HCT116 (cell line): ENCODE data around the gene LTB. TPM values are rescaled to one million over a fixed set of nuclear protein-coding genes. Genes with fewer than 3 reads are reported as not detected.

Experiments
- ATAC-seq: fragments of 200-7000 bp; cut with Tn5 transposase; 2 replicates; pipeline ENCODE4 v1.9.1; 2020; ENCODE audit warnings: mild to moderate bottlenecking, moderate library complexity
- BruUV-seq: library from RNA; stranded (reverse); fragments of 400-500 nt; replicated peaks from 2 replicates; lab custom pipeline; 2021; lab: Mats Ljungman, UMichigan
- CTCF ChIA-PET: fragments of 300-600 bp; sonication (Branson Sonifier 250); formaldehyde crosslinking; loops from one replicate; lab custom pipeline; 2021; ENCODE audit warnings: antibody characterized with exemption; lab: Charles Lee
- POLR2A ChIA-PET: fragments of 300-600, 350-600 bp; sonication (Branson Sonifier 250); formaldehyde crosslinking; loops from one replicate; lab custom pipeline; 2021; ENCODE audit warnings: antibody characterized with exemption; lab: Charles Lee
- RAD21 ChIA-PET, 2 experiments: fragments of 300-600 bp; sonication (Branson Sonifier 250); formaldehyde crosslinking; loops; one replicate each; lab custom pipeline; 2023; ENCODE audit warnings: low total read pairs in 2 of 2; ENCODE audit not compliant: uncharacterized antibody in 2 of 2, unreplicated experiment in 2 of 2, low non-redundant PET in 1 of 2; lab: Charles Lee
- DNase-seq: peaks from one replicate; pipeline ENCODE4 v3.0.0-alpha.2; 2010; ENCODE audit warnings: low read depth, low spot score
- H2AFZ ChIP-seq: fragments of 200-600 bp; shearing (Covaris generic), sonication (generic); 2 replicates; pipeline ENCODE4 v1.6.1; 2017; ENCODE audit warnings: low read depth, mixed run types, mixed read lengths, antibody characterized with exemption, low read length; ENCODE audit not compliant: poor library complexity, severe bottlenecking
- H3K27ac ChIP-seq: 2 replicates; pipeline ENCODE4 v1.5.1; 2012; ENCODE audit warnings: low read depth, low read length
- H3K27me3 ChIP-seq: fragments of 200-600 bp; sonication (generic); 2 replicates; pipeline ENCODE4 v1.6.1; 2016; ENCODE audit warnings: mixed run types, low read length, mixed read lengths; ENCODE audit not compliant: insufficient read depth
- H3K36me3 ChIP-seq, 2 experiments: fragments of 200-500 bp in 1 of 2; fragments of 200-600 bp in 1 of 2; sonication (Bioruptor generic) in 1 of 2; sonication (generic) in 1 of 2; 2 replicates each; pipeline versions ENCODE4 v1.5.1 to v1.6.1; 2014 to 2016; ENCODE audit warnings: low read length in 2 of 2, inconsistent platforms in 1 of 2, mixed read lengths in 1 of 2, mixed run types in 1 of 2; ENCODE audit not compliant: insufficient read depth in 2 of 2, control insufficient read depth in 1 of 2
- H3K4me1 ChIP-seq, 2 experiments: fragments of 200-600 bp in 1 of 2; sonication (generic) in 1 of 2; 2 replicates each; pipeline versions ENCODE4 v1.5.1 to v1.6.1; 2012 to 2017; ENCODE audit warnings: low read length in 2 of 2, inconsistent platforms in 1 of 2, mild to moderate bottlenecking in 1 of 2, mixed read lengths in 1 of 2, mixed run types in 1 of 2, moderate library complexity in 1 of 2; ENCODE audit not compliant: insufficient read depth in 2 of 2, control insufficient read depth in 1 of 2
- H3K4me2 ChIP-seq: fragments of 200-600 bp; sonication (generic); 2 replicates; pipeline ENCODE4 v1.6.1; 2017; ENCODE audit warnings: mixed run types, low read length, mixed read lengths
- H3K4me3 ChIP-seq, 2 experiments: fragments of 200-600 bp in 1 of 2; sonication (generic) in 1 of 2; replicated peaks in 1 of 2; 2 replicates each; pipeline ENCODE4 v1.5.1; 2011 to 2016; ENCODE audit warnings: low read length in 2 of 2, control low read depth in 1 of 2, low read depth in 1 of 2, mild to moderate bottlenecking in 1 of 2, mixed read lengths in 1 of 2, mixed run types in 1 of 2
- H3K79me2 ChIP-seq: fragments of 200-600 bp; sonication (generic); 2 replicates; pipeline ENCODE4 v1.6.1; 2017; ENCODE audit warnings: mild to moderate bottlenecking, mixed run types, low read length, moderate library complexity, mixed read lengths; ENCODE audit not compliant: insufficient read depth
- H3K9ac ChIP-seq: fragments of 200-600 bp; sonication (generic); 2 replicates; pipeline ENCODE4 v1.6.1; 2016; ENCODE audit warnings: low read length, mixed read lengths
- H3K9me2 ChIP-seq: fragments of 200-600 bp; sonication (generic), shearing (Covaris generic); 2 replicates; pipeline ENCODE4 v1.6.1; 2017; ENCODE audit warnings: mixed run types, mild to moderate bottlenecking, moderate library complexity; ENCODE audit not compliant: insufficient read depth
- H3K9me3 ChIP-seq, 2 experiments: fragments of 200-500 bp in 1 of 2; fragments of 200-600 bp in 1 of 2; sonication (Bioruptor generic) in 1 of 2; sonication (generic) in 1 of 2; 2 replicates each; pipeline ENCODE4 v1.6.1; 2014 to 2017; ENCODE audit warnings: low read length in 2 of 2, mixed read lengths in 2 of 2, inconsistent platforms in 1 of 2, low read depth in 1 of 2, mild to moderate bottlenecking in 1 of 2, mixed run types in 1 of 2, moderate library complexity in 1 of 2; ENCODE audit not compliant: control insufficient read depth in 1 of 2, insufficient read depth in 1 of 2
- H4K20me1 ChIP-seq: fragments of 200-600 bp; sonication (generic), shearing (Covaris generic); 2 replicates; pipeline ENCODE4 v1.6.1; 2017; ENCODE audit warnings: mixed run types, mild to moderate bottlenecking, moderate library complexity; ENCODE audit not compliant: insufficient read depth
- CBX3 ChIP-seq: IDR thresholded peaks from 2 replicates; pipeline ENCODE4 v1.6.1; 2012; ENCODE audit warnings: low read depth
- CEBPB ChIP-seq: IDR thresholded peaks from 2 replicates; pipeline ENCODE4 v1.6.1; 2012; ENCODE audit warnings: low read depth
- ELF1 ChIP-seq: IDR thresholded peaks from 2 replicates; pipeline ENCODE4 v1.6.1; 2012; ENCODE audit warnings: low read depth, borderline replicate concordance
- EZH2 ChIP-seq: fragments of 200-600 bp; sonication (generic); IDR thresholded peaks from 2 replicates; pipeline ENCODE4 v1.6.1; 2017; ENCODE audit warnings: antibody characterized with exemption, mixed run types
- POLR2A ChIP-seq: IDR thresholded peaks from 2 replicates; pipeline ENCODE4 v1.7.0; 2011; ENCODE audit warnings: borderline replicate concordance; ENCODE audit not compliant: insufficient read depth, insufficient read length; ENCODE audit errors: extremely low read depth
- RAD21 ChIP-seq: IDR thresholded peaks from 2 replicates; pipeline ENCODE4 v1.6.1; 2012; ENCODE audit warnings: low read depth, mild to moderate bottlenecking
- SRF ChIP-seq: IDR thresholded peaks from 2 replicates; pipeline ENCODE4 v1.6.1; 2012; ENCODE audit warnings: low read depth
- TCF7L2 ChIP-seq: IDR thresholded peaks from 2 replicates; pipeline ENCODE4 v1.7.0; 2011; ENCODE audit warnings: borderline replicate concordance, inconsistent platforms; ENCODE audit not compliant: insufficient read depth, insufficient read length; ENCODE audit errors: extremely low read depth
- YY1 ChIP-seq: IDR thresholded peaks from 2 replicates; pipeline ENCODE4 v1.6.1; 2011; ENCODE audit warnings: low read length, low read depth, moderate library complexity, mild to moderate bottlenecking; ENCODE audit not compliant: insufficient replicate concordance; ENCODE audit errors: extremely low read depth
- intact Hi-C: fragments of 100-400 bp; cut with micrococcal nuclease; formaldehyde crosslinking; loops from 2 replicates; pipeline ENCODE4 v1.10.0; 2022
- total RNA-seq: library from RNA; stranded (reverse); gene quantifications from one replicate; pipeline ENCODE4 v1.2.1, GENCODE V29; 2021; ENCODE audit not compliant: unreplicated experiment
- TF ChIP-seq, protein P1 (sequence below): IDR thresholded peaks from 2 replicates; pipeline ENCODE4 v1.6.1; 2012
- TF ChIP-seq, protein P2 (sequence below): IDR thresholded peaks from 2 replicates; pipeline ENCODE4 v1.6.1; 2012

LTB gene
- total RNA-seq, 1 experiment from 2014 or later, result 0.64 TPM

DNA sequence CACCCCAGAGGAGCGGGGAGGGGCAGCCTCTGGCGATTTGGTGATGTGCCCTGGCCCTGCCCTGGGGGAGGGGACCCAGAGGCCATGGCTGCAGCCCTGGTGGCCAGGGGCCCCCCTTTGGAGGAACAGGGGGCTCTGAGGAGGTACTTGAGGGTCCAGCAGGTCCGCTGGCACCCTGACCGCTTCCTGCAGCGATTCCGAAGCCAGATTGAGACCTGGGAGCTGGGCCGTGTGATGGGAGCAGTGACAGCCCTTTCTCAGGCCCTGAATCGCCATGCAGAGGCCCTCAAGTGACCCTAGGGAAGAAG, 24.0 kb downstream of the LTB start:
- BruUV-seq, result no TSS peak
- peaks cover 19 to 20% of the 10 kb centered on the region in 2 experiments for H3K36me3 ChIP-seq
- H3K9me2 ChIP-seq, result no peaks in the 10 kb centered on the region
- no peaks in the 10 kb centered on the region for H3K27me3 ChIP-seq
- no peak overlapping the region for H3K4me3 ChIP-seq
- ChIA-PET RAD21 (no interaction called here), CTCF (no interaction called here), POLR2A (no interaction called here)
- H3K27ac ChIP-seq, result no peak overlapping the region
- H3K4me2 ChIP-seq, result no peak overlapping the region
- peaks cover 5 to 24% of the 10 kb centered on the region in 2 experiments; a peak in 3 of 4 replicates for H3K4me1 ChIP-seq
- no peaks in the 10 kb centered on the region for H4K20me1 ChIP-seq
- peaks cover 6% of the 10 kb centered on the region; the same call in 1 of the 2 replicates for H3K79me2 ChIP-seq
- H3K9ac ChIP-seq, result no peak overlapping the region
- no peak overlapping the region for H2AFZ ChIP-seq
- H3K9me3 ChIP-seq, result no peaks in the 10 kb centered on the region
- ATAC-seq (no peak), DNase-seq (no peak)
- TF ChIP-seq ELF1 (no peak), YY1 (no peak), EZH2 (no peak), RAD21 (no peak), CBX3 (no peak), TCF7L2 (no peak), CEBPB (no peak), SRF (no peak), POLR2A (no peak)
- TF ChIP-seq, protein P1, sequence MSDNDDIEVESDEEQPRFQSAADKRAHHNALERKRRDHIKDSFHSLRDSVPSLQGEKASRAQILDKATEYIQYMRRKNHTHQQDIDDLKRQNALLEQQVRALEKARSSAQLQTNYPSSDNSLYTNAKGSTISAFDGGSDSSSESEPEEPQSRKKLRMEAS, result no peak
- TF ChIP-seq, protein P2, sequence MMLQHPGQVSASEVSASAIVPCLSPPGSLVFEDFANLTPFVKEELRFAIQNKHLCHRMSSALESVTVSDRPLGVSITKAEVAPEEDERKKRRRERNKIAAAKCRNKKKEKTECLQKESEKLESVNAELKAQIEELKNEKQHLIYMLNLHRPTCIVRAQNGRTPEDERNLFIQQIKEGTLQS, result no peak
- intact Hi-C loops, result no loop called here
